Iris pigment epithelial cell (primary cell): Measurements from ENCODE around the gene TRPC1.
"Not testable (repeated sequence)": the region's sequence is repeated elsewhere in the genome, so short reads cannot be mapped to it uniquely, and the experiment has no call there.

Experiments used
- DNase-seq: peaks from one replicate; pipeline ENCODE4 v3.0.0-alpha.2; 2011; ENCODE audit warnings: low read depth

The TRPC1 gene

DNA sequence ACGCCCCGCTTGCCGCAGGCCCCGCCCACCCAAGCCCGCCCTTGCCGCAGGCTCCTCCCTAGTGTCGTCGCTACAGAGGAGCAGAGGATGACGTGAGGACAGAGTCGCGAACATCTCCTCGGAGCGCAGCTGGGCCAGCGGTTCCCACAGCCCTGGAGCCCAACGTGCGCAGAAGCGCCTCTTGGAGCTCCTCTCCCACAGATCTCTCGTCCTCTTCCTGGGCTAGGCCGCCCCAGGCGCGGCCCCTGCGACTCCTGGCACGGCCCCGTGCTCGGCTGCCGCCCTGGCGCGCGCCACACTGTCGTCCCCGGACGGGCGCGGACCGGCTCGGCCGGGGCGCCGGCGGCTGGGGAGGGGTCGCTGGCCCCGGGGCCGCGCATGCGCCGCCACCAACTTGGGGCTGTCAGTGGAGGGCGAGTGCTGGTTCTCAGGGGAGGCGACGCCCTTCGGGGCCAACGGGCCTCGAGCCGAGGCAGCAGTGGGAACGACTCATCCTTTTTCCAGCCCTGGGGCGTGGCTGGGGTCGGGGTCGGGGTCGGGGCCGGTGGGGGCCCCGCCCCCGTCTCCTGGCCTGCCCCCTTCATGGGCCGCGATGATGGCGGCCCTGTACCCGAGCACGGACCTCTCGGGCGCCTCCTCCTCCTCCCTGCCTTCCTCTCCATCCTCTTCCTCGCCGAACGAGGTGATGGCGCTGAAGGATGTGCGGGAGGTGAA lies at the start of gene TRPC1:
Gene TRPC1, plus strand, starts transcription at position 67 of the 714 bp plus-strand sequence. Its CDS starts 526 bp downstream, at position 593.
- peak; percentile 69 for DNase-seq

DNA sequence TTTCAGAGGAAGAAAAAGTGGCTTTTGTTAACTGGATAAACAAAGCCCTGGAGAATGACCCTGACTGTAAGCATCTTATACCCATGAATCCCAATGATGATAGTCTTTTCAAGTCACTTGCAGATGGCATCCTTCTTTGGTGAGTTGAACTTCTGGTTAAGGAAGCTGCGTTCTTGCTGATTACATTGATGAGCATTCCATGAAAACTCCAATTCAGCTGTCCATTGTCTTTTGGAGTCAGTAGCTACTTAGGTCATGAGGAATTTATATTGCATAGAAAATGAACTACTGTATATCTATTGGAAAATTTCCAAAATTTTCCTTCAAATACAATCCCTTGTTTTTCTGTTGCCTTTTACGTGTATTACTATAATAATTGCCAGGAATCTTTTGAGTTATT lies 47.7 kb upstream of the TRPC1 start:
- DNase-seq, result no peak

DNA sequence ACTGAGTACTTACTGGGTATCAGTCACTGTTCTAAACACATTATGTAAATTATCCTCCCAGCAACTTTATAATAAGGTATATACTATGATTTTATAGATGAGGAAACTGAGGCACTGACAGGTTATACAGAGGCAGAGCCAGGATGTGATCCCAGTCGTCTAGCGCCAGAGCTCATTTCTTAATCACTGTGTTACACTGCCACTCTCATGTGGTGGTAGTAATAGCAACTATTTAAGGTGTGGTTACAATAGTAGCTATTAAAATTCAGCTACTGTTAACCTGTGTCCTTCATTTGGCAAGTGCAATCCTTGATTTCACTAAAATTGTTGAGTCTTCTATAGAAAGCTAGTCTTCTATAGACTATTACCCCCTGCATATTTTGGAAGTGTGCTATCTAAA lies 43.1 kb upstream of the TRPC1 start:
- DNase-seq, result no peak

DNA sequence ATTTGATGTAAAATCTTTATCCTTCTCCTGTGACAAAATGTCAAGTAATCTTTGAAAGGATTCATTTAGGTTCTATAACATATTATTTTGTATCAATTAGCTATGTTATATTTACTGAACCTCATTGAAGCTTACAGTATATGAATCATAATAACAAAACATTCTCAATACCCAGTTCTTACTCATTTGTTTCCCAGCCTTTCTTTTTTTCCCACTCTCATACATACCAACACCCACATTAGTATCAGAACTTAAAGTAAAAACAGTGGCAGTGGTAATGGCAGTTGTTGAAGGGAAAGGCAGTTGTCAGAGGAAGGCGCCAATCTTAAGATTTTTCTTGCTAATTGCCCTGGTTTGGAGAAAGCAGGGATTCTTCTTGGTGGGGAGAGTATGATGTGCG lies 33.2 kb upstream of the TRPC1 start:
- no peak for DNase-seq

DNA sequence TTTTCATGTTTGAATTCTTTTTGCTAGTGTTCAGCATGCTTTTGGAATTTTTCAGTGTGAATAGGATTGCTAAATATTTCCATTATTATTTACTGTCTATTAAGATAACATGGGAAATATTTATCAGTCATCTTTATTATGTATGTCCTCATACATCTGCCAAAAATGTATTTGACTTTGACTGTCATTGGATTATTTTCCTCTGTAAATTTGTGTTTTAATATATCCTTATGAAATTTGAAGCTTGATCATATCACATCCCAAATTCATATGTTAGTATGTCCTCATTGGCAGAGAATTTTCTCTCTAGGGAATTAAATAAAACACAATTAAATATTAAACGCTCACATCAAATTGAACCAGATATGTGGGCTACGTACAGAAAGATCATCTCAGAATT lies 32.3 kb upstream of the TRPC1 start:
- no peak for DNase-seq

DNA sequence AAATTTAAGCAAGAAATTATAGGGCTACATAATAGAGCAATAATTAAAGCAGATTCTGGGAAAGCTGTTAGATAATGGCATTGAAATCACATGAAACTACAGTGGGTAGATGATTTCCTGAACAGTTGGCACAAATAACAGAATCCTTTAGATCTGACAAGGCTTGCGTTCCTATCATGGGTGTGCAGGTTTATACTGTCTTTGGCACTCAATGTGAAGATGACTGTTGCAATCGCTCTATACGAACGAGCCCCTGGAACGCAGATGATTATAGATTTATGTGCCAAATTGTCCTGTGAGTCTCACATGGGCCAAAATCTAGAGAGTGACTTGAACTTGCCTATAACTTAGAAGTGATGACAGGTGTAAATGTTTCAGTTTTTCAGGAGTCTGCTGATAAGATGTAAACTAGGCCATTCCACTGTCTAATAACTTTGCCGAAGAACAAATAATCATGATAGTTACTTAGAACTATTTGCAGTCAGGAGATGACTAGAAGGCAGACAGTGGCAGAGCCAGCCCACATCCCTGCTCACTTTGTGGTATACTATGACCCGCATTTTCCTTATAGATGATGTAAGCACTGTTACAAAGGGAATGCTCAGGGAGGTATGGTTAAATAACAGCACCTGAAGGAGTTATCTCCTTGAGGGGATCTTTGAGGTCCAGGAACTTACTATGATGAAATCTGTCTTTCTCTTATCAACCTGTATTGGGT lies 30.5 kb upstream of the TRPC1 start:
- no peak for DNase-seq

DNA sequence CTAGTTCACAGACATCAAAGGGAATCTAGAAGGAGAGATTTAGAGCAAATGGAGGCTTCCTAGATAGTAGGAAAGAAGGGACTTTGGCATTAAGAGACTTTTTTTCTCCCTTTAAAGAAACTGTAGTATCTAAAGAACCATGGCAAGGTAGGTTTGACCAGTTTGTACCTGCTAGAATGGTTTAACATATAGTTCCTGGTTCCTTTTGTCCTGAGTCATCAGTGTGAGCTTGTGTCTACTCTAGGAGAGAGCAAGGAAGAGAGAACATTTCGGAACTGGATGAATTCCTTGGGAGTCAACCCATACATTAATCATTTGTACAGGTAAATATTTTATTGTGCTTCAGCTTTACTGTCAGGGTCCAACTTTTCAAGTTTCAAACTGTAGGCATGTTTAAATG lies 29.6 kb upstream of the TRPC1 start:
- DNase-seq, result no peak

DNA sequence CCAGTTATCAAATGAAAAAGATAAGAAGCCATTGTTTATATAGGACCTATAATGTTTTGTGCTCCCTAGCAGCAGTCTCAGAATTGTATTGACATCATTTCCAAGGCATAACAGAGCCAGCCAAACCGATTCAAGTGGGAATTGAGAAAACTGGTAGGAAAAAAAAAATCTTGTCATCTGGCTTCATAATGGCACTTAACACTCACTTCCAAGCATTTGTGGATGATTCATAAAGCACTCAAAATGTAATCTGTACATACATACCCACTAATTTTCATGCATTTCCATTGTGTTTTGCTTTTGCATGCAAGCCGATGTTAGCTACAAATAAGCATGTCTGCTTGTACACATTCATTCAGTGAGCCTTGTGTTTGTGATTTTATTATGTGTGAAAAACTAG lies 18.6 kb upstream of the TRPC1 start:
- no peak for DNase-seq

DNA sequence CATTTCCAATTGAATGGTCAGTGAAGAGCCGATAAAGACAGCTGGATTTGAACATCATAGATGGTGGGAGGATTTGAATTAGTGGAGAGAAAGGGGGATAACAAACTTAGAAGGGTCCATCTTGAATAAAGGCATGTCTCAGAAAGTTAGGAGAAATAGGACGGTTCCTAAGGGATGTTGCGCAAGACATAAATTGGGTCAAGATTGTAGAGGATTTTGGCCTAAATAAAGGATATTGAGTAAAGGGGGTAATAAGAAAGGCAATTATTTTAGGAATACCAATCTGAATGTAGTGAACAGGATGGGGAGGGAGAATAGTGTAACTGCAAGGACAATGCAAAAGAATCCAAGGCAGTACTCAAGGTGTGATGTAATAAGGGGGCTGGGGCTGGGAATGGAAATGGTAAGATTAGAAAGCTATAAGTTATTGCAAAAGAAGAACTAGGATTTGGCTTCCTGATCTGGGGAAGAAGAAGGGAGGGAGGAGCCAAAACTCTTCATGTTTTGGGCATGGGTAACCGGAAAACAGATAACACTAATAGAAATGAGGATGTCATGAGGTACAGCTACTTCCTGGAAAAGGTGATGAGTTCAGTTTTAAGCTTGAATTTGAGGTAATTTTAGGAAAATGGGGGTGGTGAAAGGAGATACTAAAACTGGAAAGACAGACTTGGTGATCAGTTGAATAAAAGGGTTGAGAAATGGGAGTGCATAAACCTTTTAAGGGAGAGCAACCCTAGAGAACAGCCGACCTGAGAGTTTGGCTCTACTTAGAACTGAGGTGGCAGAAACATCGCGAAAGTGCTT lies 17.3 kb upstream of the TRPC1 start:
- no peak for DNase-seq

DNA sequence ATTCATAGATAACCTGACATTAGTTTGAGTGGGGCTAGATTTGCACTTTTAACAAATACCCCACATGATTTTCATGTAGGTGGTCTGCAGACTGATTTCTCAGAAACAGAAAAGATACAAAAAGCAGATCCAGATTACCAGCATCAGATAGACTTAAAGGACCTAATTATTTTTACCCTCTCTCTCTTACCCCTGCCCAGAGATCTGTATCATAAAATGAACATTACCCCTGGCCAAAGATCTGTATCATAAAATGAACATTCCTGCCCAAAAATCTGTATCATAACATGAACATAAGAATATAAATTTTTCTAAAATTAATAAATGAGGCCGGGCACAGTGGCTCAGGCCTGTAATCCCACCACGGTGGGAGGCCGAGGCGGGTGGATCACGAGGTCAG lies 14.6 kb upstream of the TRPC1 start:
- DNase-seq, result no peak

DNA sequence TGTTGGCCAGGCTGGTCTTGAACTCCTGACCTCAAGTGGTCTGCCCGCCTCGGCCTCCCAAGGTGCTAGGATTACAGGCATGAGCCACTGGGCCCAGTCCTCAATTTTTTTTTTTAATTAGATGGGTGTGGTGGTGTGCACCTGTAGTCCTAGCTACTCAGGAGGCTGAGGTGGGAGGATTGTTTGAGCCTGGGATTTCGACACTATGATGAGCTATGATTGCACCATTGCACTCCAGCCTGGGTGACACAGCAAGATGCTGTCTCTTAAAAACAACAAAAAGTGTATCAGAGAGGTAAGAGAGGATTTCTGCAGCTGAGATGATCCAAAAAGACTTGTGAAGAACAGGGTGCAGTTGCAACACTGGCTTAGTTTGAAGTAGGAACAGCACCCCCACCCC lies 9.0 kb upstream of the TRPC1 start:
- not testable (repeated sequence) for DNase-seq

DNA sequence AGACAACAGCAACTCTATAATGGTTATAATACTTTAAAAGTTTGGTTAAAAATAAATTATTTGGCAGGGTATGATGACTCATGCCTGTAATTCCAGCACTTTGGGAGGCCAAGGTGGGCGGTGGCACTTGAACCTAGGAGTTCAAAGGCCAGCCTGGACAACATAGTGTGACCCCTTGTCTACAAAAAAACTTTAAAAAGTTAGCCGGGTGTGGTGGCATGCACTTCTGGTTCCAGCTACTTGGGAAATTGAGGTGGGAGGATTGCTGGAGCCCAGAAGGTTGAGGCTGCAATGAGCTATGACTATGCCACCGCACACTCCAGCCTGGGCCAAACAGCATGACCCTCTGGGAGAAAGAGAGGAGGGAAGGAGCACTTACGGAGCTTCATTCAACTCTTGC lies 7.7 kb upstream of the TRPC1 start:
- DNase-seq, result no peak

DNA sequence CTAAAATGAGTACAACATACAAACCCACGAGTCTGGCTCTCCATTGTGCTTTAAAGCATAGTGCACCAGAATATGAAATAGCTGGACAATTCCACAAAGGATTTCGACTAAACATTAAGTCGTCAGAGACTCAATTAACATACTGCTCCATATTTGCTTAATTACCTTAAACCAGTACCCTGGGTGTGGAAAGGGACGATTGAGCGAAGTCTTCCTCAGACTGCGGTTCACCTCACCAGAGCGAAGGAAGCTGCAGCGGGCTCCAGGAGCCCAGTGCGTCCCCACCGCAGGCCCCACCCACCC lies 218 bp upstream of the TRPC1 start:
- DNase-seq, result no peak

DNA sequence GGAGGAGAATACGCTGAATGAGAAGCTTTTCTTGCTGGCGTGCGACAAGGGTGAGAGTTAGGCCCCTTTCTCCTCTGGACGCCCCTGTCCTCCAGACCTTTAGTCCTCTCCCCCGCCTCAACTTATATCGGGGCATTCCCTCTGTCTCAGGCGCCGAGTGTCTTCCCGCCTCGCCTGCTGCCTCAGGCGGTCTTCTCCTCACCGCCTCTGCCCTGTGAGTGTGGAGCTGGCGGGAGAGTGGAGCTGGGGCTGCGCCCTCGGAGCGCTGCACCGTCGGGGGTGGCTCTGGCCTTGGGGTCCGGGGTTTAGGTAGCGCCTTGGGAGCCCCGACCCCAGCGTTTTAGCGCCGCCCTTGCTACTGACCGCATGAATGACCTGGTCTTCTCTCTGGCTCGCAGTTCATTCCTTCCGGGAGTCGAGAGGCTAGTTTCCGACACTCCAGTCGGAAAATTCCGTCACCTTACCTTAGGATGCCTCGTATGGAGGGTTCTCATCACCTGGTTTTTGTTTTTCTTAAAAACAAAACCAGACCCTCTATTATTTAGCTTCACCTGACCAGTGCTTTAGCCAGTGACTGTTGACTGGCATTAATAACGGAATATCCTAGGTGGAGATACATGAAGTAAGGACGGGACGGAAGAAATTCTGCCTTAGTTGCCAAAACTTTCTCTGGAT lies 985 bp downstream of the TRPC1 start:
- peak; percentile 30 for DNase-seq

DNA sequence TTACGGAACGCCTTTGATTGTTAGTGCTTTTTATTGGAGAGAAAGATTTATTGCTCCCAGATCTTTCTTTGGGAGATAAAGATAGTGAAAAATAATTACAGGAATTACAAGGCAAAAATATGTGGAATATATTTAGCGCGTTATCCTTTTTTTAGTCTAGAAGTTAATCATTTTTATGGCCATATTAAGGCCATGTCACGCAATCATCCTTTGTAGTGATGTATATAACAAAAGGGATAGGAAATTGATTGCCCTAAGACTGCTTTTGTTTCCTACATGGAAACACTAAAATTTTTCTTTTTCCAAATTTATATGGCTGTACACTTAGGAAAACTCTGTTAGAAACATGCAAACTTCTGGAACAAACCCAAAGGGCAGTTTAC lies 1.5 kb downstream of the TRPC1 start:
- DNase-seq, result no peak

DNA sequence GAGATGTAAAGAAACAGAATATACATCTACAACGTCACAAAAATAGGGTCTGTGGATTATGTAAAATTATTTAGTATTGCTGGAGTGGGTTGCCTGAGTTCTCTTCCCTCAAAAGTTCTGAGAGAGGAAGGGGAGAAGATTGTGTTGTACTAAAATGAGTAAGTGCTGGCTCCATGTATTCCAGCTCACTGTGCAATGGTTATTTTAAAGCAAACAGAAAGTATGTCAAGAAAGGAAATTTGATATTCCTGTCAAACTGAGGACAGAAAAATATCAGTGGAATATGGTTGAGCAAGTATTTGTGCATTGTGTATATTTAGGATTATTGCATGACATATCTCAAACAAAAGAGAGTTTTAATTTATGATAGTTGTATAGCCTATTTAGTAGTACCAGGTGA lies 2.2 kb downstream of the TRPC1 start:
- peak; percentile 34 for DNase-seq

DNA sequence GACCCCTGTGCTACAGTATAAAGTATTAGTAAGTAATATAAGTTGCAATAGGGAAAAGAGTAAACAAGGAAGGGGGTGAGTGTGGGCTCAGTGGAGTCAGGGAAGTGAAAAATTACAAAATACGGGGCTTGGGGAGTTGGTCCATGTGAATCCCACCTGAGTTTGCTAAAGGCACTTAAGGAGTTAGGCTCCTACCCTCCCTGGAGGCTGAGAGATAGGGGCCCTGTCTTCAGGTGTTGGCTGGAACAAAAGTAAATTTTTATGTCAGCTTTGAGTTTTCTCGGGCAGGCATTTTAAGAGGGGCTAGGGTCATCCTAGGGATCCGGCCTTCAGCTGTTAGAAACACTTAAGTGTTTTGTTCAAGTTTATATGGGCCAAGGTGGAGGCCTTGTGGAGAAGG lies 8.2 kb downstream of the TRPC1 start:
- no peak for DNase-seq

DNA sequence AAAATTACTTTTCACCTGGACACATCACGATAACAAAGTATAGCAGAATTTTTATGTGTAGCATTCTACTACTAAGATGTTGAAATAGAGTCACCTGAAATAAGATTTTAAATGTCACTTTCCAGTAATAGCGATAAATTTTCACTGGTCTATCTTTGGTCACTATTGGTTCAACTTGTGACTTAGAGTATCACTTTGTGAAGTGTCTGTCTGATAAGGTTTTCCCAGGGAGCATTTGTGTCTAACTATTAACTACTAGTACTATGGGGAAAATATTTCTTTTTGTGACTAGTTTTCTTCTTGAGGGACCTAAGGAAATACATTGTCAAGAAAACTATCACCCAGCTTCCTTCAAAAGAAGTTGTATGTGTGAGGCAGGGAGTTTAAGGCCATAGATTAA lies 11.0 kb downstream of the TRPC1 start:
- no peak for DNase-seq

DNA sequence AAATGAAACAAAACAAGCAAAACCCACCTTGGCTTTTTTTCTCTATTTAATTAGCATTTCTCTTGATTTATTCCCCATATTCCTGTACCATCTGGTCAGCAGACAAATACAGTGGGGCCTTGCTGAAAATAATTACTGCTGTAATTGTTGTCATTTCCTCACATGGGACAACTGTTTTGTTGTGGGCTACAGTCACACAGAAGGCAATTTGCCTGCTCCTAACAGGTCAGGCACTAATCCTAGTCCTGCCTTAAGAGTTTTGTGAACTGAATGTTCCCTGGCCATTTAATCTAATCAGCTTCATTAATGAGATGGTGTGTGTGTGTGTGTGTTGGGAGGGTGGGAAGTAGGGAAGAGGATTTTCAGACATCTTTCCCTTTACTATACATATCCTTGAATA lies 11.6 kb downstream of the TRPC1 start:
- DNase-seq, result no peak

DNA sequence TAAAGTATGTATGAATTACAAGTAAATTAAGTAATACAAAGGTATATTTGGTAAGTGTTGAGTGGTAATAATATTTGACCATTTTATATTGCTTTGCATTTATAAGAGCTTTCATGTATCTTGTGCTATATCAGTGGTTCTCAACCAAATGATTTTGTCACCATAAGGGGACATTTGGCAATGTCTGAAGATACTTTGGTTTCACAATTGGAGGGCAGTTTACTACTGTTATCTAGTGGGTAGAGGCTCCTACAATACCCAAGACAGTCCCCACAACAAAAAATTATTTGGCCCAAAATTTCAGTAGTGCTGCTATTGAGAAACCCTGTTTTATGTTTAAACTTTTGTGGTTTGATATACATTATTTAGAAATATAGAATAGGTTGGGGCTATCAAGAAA lies 14.6 kb downstream of the TRPC1 start:
- DNase-seq, result no peak

DNA sequence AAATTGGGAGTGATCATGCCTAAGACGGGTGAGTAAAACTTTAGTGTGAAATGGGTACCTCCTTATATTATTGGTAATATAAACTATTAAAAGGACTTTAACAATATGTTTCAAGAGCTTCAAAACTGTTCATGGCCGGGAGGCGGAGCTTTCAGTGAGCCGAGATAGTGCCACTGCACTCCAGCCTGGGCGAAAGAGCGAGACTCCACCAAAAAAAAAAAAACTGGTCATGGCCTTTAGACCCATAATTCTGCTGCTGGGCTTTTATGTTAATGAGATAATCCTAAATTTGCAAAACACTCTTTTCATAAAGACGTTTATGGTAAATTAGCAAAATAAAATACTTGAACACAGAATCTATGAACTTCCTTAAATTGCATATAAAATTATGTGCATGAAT lies 22.8 kb downstream of the TRPC1 start:
- no peak for DNase-seq

DNA sequence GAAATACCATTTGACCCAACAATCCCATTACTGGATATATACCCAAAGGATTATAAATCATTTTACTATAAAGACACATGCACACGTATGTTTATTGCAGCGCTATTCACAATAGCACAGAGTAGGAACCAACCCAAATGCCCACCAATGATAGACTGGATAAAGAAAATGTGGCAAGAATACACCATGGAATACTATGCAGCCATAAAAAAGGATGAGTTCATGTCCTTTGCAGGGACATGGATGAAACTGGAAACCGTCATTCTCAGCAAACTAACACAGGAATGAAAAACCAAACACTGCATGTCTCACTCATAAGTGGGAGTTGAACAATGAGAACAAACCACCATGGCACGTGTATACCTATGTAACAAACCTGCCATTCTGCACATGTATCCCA lies 26.7 kb downstream of the TRPC1 start:
- not testable (repeated sequence) for DNase-seq

DNA sequence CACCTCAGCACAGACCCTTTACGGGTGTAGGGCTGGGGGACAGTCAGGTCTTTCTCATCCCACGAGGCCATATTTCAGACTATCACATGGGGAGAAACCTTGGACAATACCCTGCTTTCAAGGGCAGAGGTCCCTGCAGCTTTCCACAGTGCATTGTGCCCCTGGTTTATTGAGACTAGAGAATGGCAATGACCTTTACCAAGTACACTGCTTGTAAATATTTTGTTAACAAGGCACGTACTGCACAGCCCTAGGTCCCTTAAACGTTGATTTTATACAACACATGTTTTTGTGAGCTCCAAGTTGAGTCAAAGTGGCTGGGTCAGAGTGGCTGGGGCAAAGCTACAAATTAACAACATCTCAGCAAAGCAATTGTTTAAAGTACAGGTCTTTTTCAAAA lies 28.8 kb downstream of the TRPC1 start:
- DNase-seq, result not testable (repeated sequence)
